Gastroesophageal sphincter (tissue), 3 donors: ENCODE data around the gene YPEL3.

ENCODE experiments used
- POLR2A ChIP-seq, 2 donors: fragments of 450-650 bp; IDR thresholded peaks; one replicate each; pipeline ENCODE4 v1.6.1; 2017; ENCODE audit warnings: antibody characterized with exemption in 2 of 2, mild to moderate bottlenecking in 2 of 2, moderate library complexity in 1 of 2
- TF ChIP-seq, protein P1 (sequence below), 4 experiments: fragments of 200-600 bp in 2 of 4; fragments of 450-650 bp in 2 of 4; sonication (generic) in 1 of 4; IDR thresholded peaks; one replicate each; pipeline ENCODE4 v1.5.1; 2017 to 2019; ENCODE audit warnings: antibody characterized with exemption in 4 of 4, mild to moderate bottlenecking in 2 of 4, moderate library complexity in 2 of 4

DNA sequence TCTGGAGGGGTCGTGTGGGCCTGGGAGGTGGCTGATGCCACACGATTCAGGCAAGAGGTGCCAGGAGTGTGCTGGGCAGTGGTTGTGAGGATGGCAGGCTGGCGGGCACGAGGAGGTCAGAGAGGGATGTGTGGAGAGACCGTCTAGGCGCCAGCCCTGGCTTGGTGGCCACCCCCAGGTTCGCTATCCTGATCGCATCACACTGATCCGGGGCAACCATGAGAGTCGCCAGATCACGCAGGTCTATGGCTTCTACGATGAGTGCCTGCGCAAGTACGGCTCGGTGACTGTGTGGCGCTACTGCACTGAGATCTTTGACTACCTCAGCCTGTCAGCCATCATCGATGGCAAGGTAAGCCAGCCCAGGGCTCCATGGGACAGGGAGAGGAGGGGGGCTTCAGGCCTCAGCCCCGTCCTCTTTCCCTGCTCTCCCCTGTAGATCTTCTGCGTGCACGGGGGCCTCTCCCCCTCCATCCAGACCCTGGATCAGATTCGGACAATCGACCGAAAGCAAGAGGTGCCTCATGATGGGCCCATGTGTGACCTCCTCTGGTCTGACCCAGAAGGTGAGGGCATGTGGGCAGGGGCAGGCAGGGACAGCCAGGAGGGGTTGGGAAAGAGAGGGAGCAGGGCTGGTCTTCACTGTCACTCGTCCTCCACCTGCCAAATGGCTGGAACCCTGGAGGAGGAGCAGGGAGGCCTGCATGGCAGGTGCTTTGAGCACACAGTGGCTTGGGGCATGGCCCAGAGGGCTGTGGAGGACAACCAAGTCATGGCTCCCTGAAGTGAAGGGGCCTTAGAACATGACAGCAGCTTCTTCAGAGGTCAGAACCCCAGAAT, 12.6 kb downstream of the YPEL3 start:
- TF ChIP-seq, protein P1, sequence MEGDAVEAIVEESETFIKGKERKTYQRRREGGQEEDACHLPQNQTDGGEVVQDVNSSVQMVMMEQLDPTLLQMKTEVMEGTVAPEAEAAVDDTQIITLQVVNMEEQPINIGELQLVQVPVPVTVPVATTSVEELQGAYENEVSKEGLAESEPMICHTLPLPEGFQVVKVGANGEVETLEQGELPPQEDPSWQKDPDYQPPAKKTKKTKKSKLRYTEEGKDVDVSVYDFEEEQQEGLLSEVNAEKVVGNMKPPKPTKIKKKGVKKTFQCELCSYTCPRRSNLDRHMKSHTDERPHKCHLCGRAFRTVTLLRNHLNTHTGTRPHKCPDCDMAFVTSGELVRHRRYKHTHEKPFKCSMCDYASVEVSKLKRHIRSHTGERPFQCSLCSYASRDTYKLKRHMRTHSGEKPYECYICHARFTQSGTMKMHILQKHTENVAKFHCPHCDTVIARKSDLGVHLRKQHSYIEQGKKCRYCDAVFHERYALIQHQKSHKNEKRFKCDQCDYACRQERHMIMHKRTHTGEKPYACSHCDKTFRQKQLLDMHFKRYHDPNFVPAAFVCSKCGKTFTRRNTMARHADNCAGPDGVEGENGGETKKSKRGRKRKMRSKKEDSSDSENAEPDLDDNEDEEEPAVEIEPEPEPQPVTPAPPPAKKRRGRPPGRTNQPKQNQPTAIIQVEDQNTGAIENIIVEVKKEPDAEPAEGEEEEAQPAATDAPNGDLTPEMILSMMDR (IDR thresholded peaks at IDR 0.05), result no peak
- TF ChIP-seq POLR2A (IDR thresholded peaks at IDR 0.05), result no peak
